ENCODE results near the gene ABHD3.

GRCh38 chr18:21682371-21683051 is 22.1 kb downstream of the ABHD3 start:
- TF ChIP-seq EZH2phosphoT487 (IDR thresholded peaks at IDR 0.05; ENCODE audit: insufficient read depth, low read depth) (no peak), EZH2 (IDR thresholded peaks at IDR 0.05; ENCODE audit: insufficient read depth, poor library complexity, severe bottlenecking) (no peak)
